IMR-90 (cell line): ENCODE measurements around the gene ZNF621. TPM values are rescaled to one million over a fixed set of nuclear protein-coding genes. Genes with fewer than 3 reads are reported as not detected.

Experiments
- ATAC-seq: fragments of 200-7000 bp; cut with Tn5 transposase; 2 replicates; pipeline ENCODE4 v1.9.1; 2020; ENCODE audit warnings: low read depth, mild to moderate bottlenecking, moderate library complexity
- BruUV-seq: library from RNA; stranded (reverse); fragments of 400-500 nt; replicated peaks from 2 replicates; lab custom pipeline; 2021; lab: Mats Ljungman, UMichigan
- CTCF ChIA-PET: fragments of 300-600 bp; formaldehyde crosslinking; extraction: SDS; loops from one replicate; lab custom pipeline; 2021; ENCODE audit warnings: antibody characterized with exemption; lab: Yijun Ruan, JAX
- POLR2A ChIA-PET: fragments of 300-600 bp; sonication (Branson Sonifier 250); formaldehyde crosslinking; loops from one replicate; lab custom pipeline; 2022; ENCODE audit warnings: antibody characterized with exemption; ENCODE audit not compliant: unreplicated experiment; lab: Charles Lee
- DNase-seq: peaks from one replicate; pipeline ENCODE4 v3.0.0; 2013
- H2AFZ ChIP-seq: replicated peaks from 2 replicates; pipeline ENCODE3; 2013; ENCODE audit warnings: low read length, mild to moderate bottlenecking; ENCODE audit not compliant: poor library complexity
- H2AK5ac ChIP-seq: 2 replicates; pipeline ENCODE4 v1.6.1; 2013; ENCODE audit warnings: low read depth, low read length, inconsistent platforms
- H2AK9ac ChIP-seq: replicated peaks from 2 replicates; pipeline ENCODE3; 2013; ENCODE audit warnings: mild to moderate bottlenecking, low read depth, low read length, moderate library complexity; ENCODE audit not compliant: poor library complexity
- H2BK120ac ChIP-seq: 2 replicates; pipeline ENCODE4 v1.6.1; 2013; ENCODE audit warnings: low read depth, low read length, inconsistent platforms
- H2BK15ac ChIP-seq: 3 replicates; pipeline ENCODE4 v1.6.1; 2013; ENCODE audit warnings: low read depth, low read length, inconsistent platforms
- H2BK20ac ChIP-seq: 2 replicates; pipeline ENCODE4 v1.6.1; 2013; ENCODE audit warnings: low read depth, mild to moderate bottlenecking, inconsistent platforms, low read length, moderate library complexity
- H2BK5ac ChIP-seq: 2 replicates; pipeline ENCODE4 v1.6.1; 2013; ENCODE audit warnings: mild to moderate bottlenecking, low read depth, low read length, inconsistent platforms; ENCODE audit not compliant: poor library complexity, severe bottlenecking
- H3K14ac ChIP-seq: replicated peaks from 2 replicates; pipeline ENCODE4 v1.6.1; 2013; ENCODE audit warnings: low read depth, low read length, inconsistent platforms
- H3K18ac ChIP-seq: 2 replicates; pipeline ENCODE4 v1.6.1; 2013; ENCODE audit warnings: low read depth, low read length, control low read depth
- H3K23ac ChIP-seq: 2 replicates; pipeline ENCODE4 v1.6.1; 2013; ENCODE audit warnings: low read depth, low read length, inconsistent platforms
- H3K27ac ChIP-seq: 2 replicates; pipeline ENCODE4 v1.5.1; 2013; ENCODE audit warnings: mild to moderate bottlenecking, control low read depth, low read length; ENCODE audit not compliant: insufficient read depth
- H3K27me3 ChIP-seq: 2 replicates; pipeline ENCODE4 v1.6.1; 2013; ENCODE audit warnings: low read length; ENCODE audit not compliant: control insufficient read depth, insufficient read depth
- H3K36me3 ChIP-seq: 2 replicates; pipeline ENCODE4 v1.6.1; 2013; ENCODE audit warnings: low read length, mixed read lengths; ENCODE audit not compliant: control insufficient read depth, insufficient read depth
- H3K4ac ChIP-seq: 2 replicates; pipeline ENCODE4 v1.6.1; 2013; ENCODE audit warnings: low read depth, low read length, inconsistent platforms
- H3K4me1 ChIP-seq: 2 replicates; pipeline ENCODE4 v1.6.1; 2013; ENCODE audit warnings: low read length, mixed read lengths; ENCODE audit not compliant: control insufficient read depth, insufficient read depth
- H3K4me2 ChIP-seq: 2 replicates; pipeline ENCODE4 v1.6.1; 2013; ENCODE audit warnings: low read depth, mild to moderate bottlenecking, control low read depth, low read length, moderate library complexity
- H3K4me3 ChIP-seq: 2 replicates; pipeline ENCODE4 v1.5.1; 2013; ENCODE audit warnings: low read depth, mild to moderate bottlenecking, control low read depth, low read length, moderate library complexity; ENCODE audit not compliant: insufficient read depth
- H3K56ac ChIP-seq: 2 replicates; pipeline ENCODE4 v1.6.1; 2013; ENCODE audit warnings: low read length, inconsistent platforms; ENCODE audit not compliant: insufficient read depth; ENCODE audit errors: extremely low read depth
- H3K79me1 ChIP-seq, 2 experiments: 2 replicates each; pipeline ENCODE4 v1.6.1; 2013; ENCODE audit warnings: low read length in 2 of 2, inconsistent platforms in 1 of 2, low read depth in 1 of 2
- H3K9ac ChIP-seq: 2 replicates; pipeline ENCODE4 v1.6.1; 2013; ENCODE audit warnings: low read depth, low read length, control low read depth
- H3K9me1 ChIP-seq: 2 replicates; pipeline ENCODE4 v1.6.1; 2013; ENCODE audit warnings: low read length, inconsistent platforms; ENCODE audit not compliant: insufficient read depth
- H3K9me3 ChIP-seq: 2 replicates; pipeline ENCODE4 v1.6.1; 2013; ENCODE audit warnings: low read length; ENCODE audit not compliant: control insufficient read depth, insufficient read depth
- H4K20me1 ChIP-seq: 2 replicates; pipeline ENCODE4 v1.6.1; 2013; ENCODE audit warnings: low read length, inconsistent platforms; ENCODE audit not compliant: insufficient read depth
- H4K5ac ChIP-seq: 2 replicates; pipeline ENCODE4 v1.6.1; 2013; ENCODE audit warnings: mild to moderate bottlenecking, low read depth, low read length, control low read depth
- H4K8ac ChIP-seq, 2 experiments: 2 replicates each; pipeline ENCODE4 v1.6.1; 2013; ENCODE audit warnings: low read depth in 2 of 2, low read length in 2 of 2, control low read depth in 1 of 2, inconsistent platforms in 1 of 2
- H4K91ac ChIP-seq: 2 replicates; pipeline ENCODE4 v1.6.1; 2013; ENCODE audit warnings: low read depth, low read length, inconsistent platforms; ENCODE audit not compliant: insufficient read depth
- CHD1 ChIP-seq: IDR thresholded peaks from 2 replicates; pipeline ENCODE4 v1.6.1; 2012; ENCODE audit warnings: low read depth, low read length, improper control_type of control experiment
- FOS ChIP-seq: fragments of 150-350 bp; IDR thresholded peaks from 2 replicates; pipeline ENCODE4 v1.6.1; 2016; ENCODE audit warnings: low read depth, low read length
- MAZ ChIP-seq: IDR thresholded peaks from 2 replicates; pipeline ENCODE4 v1.6.1; 2012; ENCODE audit warnings: low read depth, mild to moderate bottlenecking, low read length, improper control_type of control experiment, moderate library complexity, borderline replicate concordance
- RCOR1 ChIP-seq: IDR thresholded peaks from 2 replicates; pipeline ENCODE4 v1.6.1; 2012; ENCODE audit warnings: mild to moderate bottlenecking, low read length, improper control_type of control experiment; ENCODE audit not compliant: insufficient replicate concordance
- SMC3 ChIP-seq: fragments of 150-350 bp; IDR thresholded peaks from 2 replicates; pipeline ENCODE4 v1.6.1; 2016; ENCODE audit warnings: low read depth, mild to moderate bottlenecking, antibody characterized with exemption, low read length, moderate library complexity
- WGBS, 2 experiments: methylation state at CpG; one replicate each; pipeline versions ENCODE4 v1.1.5 to v1.1.7; 2013; ENCODE audit warnings: missing lambda C conversion rate in 2 of 2; ENCODE audit not compliant: insufficient read length in 1 of 2; ENCODE audit errors: extremely low coverage in 2 of 2; 5-methylcytosine and 5-hydroxymethylcytosine counted together
- dilution Hi-C: fragments of 300-500 bp; cut with HindIII; formaldehyde crosslinking; loops from one replicate; pipeline ENCODE4 v1.14.3; 2018; ENCODE audit warnings: low sequenced_read_pairs; ENCODE audit not compliant: unreplicated experiment
- in situ Hi-C: fragments of 300-500 bp; cut with MboI; formaldehyde crosslinking; loops from 3 replicates; pipeline ENCODE4 v1.14.3; 2019; ENCODE audit warnings: low sequenced_read_pairs, inconsistent platforms, mixed read lengths
- intact Hi-C: fragments of 100-400 bp; cut with micrococcal nuclease; formaldehyde crosslinking; loops from 2 replicates; pipeline ENCODE4 v1.10.0; 2022
- polyA plus RNA-seq, 3 experiments: library from polyadenylated mRNA; depleted of rRNA; stranded (reverse); fragments of >200 nt; gene quantifications; 2 replicates each; pipeline ENCODE4 v1.2.3, GENCODE V29; 2012; ENCODE audit warnings: low replicate concordance in 1 of 3
- total RNA-seq: library from RNA; depleted of rRNA; stranded (reverse); fragments of >200 nt; gene quantifications from 2 replicates; pipeline ENCODE4 v1.2.3, GENCODE V29; 2012

Gene ZNF621
- total and polyA plus RNA-seq, 2 of the 4 experiments (the other 2 are of a cell fraction), result 7.3 to 8.3 TPM

DNA sequence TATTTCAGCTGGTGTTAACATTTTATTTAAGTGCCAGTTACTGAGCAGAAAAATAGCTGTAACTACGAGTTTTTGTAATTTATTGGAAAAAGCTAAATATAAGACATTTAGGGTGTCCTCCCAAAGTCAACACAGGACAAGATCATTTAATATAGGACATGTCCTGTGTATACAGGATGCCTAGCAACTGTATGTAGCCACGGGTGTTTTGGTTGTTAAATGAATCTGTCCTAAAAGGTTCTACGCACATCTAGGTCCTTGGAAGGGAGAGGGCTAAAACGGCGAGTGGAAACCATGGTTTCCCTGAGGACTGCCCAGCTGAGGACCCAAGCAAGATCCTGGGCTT, 565 bp upstream of the ZNF621 start:
- ChIA-PET POLR2A (interaction anchor here (0.6 kb wide), 1 partner anchor 16 kb away, joined by 4 read pairs; no protein-coding TSS in a partner anchor), CTCF (interaction anchor here (0.6 to 0.7 kb wide), 2 partner anchors 59 to 928 kb away, joined by 3 to 7 read pairs; no protein-coding TSS in a partner anchor)
- in situ Hi-C loops, result no loop called here
- dilution Hi-C loops, result no loop called here
- H4K5ac ChIP-seq, result peak overlapping the region; percentile 95
- peak overlapping the region; percentile 94 for H3K4ac ChIP-seq
- no peaks in the 10 kb centered on the region; the same call in 1 of the 2 replicates for H3K9me1 ChIP-seq
- H2BK5ac ChIP-seq, result no peak overlapping the region
- H3K4me3 ChIP-seq, result peak overlapping the region; percentile 79
- no peak for TF ChIP-seq FOS
- TF ChIP-seq CHD1, result no peak
- TF ChIP-seq MAZ, result no peak
- TF ChIP-seq SMC3, result no peak
- TF ChIP-seq RCOR1, result no peak
- no peaks in the 10 kb centered on the region for H3K27me3 ChIP-seq
- H3K14ac ChIP-seq, result peak overlapping the region; percentile 86
- H3K4me1 ChIP-seq, result peaks cover 3% of the 10 kb centered on the region
- intact Hi-C loops, result loop anchor here (1.0 to 2.0 kb wide), 2 partner anchors 47 to 71 kb away; partner anchors contain the start of gene ZNF619
- WGBS, 2 experiments, result no CpG with 5 or more reads among the region's 5 CpGs
- peak overlapping the region; percentile 53; the same call in 1 of the 2 replicates for H3K18ac ChIP-seq
- peak overlapping the region; percentile 98 to 99 for H4K8ac ChIP-seq
- no peaks in the 10 kb centered on the region for H4K20me1 ChIP-seq
- no peak overlapping the region for H2BK20ac ChIP-seq
- peak overlapping the region; percentile 10; the same call in 1 of the 2 replicates for H2AK5ac ChIP-seq
- peak overlapping the region; percentile 92 for H4K91ac ChIP-seq
- H3K4me2 ChIP-seq, result peak overlapping the region; percentile 95
- H2AK9ac ChIP-seq, result peak overlapping the region; percentile 82
- ATAC-seq (no peak; the same call in 1 of the 2 replicates), DNase-seq (peak; percentile 3)
- 0 out of 3 replicates have a peak overlapping the region, but pooled peaks have one; percentile 64 for H2BK15ac ChIP-seq
- no TSS peak for BruUV-seq
- H3K36me3 ChIP-seq, result peaks cover 7% of the 10 kb centered on the region
- peak overlapping the region; percentile 84 for H3K9ac ChIP-seq
- H3K9me3 ChIP-seq, result no peaks in the 10 kb centered on the region
- H3K27ac ChIP-seq, result peak overlapping the region; percentile 84
- peaks cover 19 to 20% of the 10 kb centered on the region in 2 experiments; a peak in 3 of 4 replicates for H3K79me1 ChIP-seq
- peak overlapping the region; percentile 72 for H3K23ac ChIP-seq
- peak overlapping the region; percentile 100 for H2AFZ ChIP-seq
- H3K56ac ChIP-seq, result peak overlapping the region; percentile 8; the same call in 1 of the 2 replicates
- H2BK120ac ChIP-seq, result peak overlapping the region; percentile 70; the same call in 1 of the 2 replicates
